GM10266 (cell line): Measurements from ENCODE around the gene LRRC18.

Experiments
- DNase-seq: peaks from one replicate; pipeline ENCODE4 v3.0.0; 2012; ENCODE audit errors: extremely low spot score
- CTCF ChIP-seq: IDR thresholded peaks from 2 replicates; pipeline ENCODE4 v1.5.1; 2012; ENCODE audit warnings: mild to moderate bottlenecking, low read depth; ENCODE audit not compliant: control insufficient read depth, insufficient read depth; ENCODE audit errors: missing control alignments

LRRC18 gene

DNA sequence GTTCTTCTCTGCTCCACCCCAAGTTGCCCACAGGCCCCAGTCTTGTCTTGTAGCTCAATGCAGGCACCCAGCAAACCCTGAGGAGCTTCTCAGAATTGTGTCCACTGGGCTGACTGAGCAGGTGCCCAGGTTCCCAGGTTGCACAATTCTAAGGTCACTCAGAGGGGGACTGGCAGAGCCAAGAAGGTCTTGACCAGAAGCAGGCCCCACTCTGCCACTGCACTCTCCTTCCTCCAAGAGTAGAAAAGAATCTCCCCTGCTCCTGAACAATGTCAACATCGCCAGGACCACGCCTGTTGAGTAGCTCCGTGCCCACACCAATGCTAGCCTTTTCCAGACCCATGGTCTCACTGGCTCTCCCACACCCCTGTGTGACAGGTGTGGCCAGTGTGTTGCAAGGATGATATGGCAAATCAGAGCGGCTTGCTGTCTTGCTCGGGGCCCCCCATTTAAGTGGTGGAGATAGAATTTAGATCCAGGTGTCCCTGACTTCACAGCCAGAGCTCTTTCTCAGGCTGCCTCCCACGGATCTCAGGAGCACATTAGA is 577 bp downstream of the LRRC18 start:
- TF ChIP-seq CTCF: no peak
- DNase-seq: no peak

DNA sequence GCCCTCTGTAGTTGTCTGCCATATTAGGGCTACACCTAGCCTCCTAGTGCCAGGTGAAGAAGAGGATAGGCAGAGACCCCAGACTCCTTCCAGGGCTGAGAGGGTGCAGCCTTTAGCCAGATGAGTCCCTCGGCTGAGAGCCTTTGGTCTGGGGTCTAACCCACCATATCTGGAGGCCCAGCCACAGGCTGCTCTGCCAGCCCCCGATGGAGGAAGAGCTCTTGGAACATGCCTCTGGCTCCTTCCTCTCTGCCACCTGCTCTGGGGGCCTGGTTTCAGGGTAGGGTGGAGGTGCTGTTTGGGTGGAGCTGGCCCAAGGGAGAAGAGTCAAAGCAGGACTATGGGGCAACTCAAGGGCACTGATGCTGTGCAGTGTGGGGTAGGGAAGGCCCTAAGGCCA is 1.4 kb downstream of the LRRC18 start:
- no peak for TF ChIP-seq CTCF
- DNase-seq: no peak

- TF ChIP-seq CTCF: no peak
Measured at GRCh38 chr10:48937796-48938195, 1.8 kb downstream of the LRRC18 start.

GRCh38 chr10:48935577-48935976 is 4.1 kb downstream of the LRRC18 start:
- no peak for TF ChIP-seq CTCF
- no peak for DNase-seq

More at GRCh38 chr10:48937796-48938195, 1.8 kb downstream of the LRRC18 start:
- no peak for DNase-seq

DNA sequence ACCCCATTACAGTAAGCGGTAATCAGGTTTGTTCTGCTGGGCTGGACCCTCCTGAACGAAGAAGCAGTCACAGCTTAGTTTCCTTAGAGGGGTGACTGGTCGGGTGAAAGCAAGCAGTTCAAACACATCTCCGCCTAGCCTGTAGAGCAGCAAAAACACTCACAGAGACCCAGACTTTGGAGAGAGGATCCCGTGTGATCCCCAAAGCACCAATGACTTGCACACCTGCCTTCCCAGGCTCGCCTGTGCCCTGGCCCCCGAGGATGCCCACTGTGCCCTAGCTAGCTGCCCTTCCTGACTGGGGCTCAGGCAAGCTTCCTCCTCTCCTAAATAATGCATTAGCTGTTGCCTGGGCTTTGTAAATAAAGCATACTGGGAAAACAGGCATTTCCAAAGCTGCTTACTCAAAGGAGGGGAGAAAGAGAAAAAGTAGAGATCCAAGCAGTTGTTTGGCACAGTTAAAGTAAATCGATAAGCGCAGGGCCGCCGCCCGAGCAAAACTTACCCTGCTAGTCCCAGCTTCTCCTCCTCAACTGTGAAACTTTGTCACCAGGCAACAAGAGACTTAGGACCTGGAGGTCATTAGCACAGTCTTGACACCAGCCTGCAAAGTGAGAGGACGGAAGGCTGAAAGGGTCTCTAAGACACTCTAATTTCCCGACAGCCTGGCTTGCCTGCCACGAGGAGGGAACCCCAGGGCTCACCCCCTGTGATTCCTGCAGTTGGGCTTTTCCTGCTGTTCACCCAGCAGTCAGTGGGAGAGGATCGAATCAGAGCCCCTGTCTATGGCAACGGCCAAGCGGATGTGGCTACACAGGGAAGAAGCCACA is 4.8 kb downstream of the LRRC18 start:
- DNase-seq: no peak
- TF ChIP-seq CTCF: no peak

- TF ChIP-seq CTCF: no peak
- no peak for DNase-seq
Measured at GRCh38 chr10:48932831-48933664, 6.6 kb downstream of the LRRC18 start.
